Epithelial cell of esophagus (primary cell): ENCODE results near the gene SETD1B.

Experiments
- DNase-seq: peaks from one replicate; pipeline ENCODE4 v3.0.0; 2010; ENCODE audit warnings: low read depth
- H3K4me3 ChIP-seq: 2 replicates; pipeline ENCODE4 v1.5.1; 2011; ENCODE audit warnings: mild to moderate bottlenecking, low read length, control low read depth
- TF ChIP-seq, protein P1 (sequence below): IDR thresholded peaks from 2 replicates; pipeline ENCODE4 v1.5.1; 2011; ENCODE audit warnings: low read depth, mild to moderate bottlenecking, low read length, control low read depth, inconsistent platforms; ENCODE audit not compliant: insufficient read depth; ENCODE audit errors: missing control alignments

The SETD1B gene

DNA sequence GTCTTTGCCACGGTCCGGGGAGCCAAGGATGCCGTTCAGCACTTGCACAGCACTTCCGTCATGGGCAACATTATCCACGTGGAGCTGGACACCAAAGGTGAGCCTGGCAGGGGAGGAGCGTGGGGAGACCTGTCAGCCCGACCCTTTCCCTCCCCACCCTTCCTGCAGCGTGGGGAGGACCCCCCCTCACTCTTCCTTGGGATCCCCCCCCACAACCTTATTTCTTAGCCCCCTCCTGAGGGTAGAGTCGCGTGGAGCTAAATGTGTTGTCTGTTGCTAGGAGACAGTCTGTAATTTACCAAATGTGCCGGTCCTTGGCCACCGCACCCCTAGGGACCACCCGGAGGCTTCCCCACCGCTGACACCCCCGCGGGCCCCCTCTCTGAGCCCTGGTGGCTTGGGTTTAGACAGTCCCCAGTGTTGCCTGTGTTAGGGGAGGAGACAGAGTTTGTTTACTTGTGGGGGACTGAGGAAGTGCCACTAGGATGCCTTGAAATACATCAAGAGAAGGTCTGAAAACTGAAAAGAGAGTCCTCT, 2.3 kb downstream of the SETD1B start:
- no peak for DNase-seq
- TF ChIP-seq, protein P1, sequence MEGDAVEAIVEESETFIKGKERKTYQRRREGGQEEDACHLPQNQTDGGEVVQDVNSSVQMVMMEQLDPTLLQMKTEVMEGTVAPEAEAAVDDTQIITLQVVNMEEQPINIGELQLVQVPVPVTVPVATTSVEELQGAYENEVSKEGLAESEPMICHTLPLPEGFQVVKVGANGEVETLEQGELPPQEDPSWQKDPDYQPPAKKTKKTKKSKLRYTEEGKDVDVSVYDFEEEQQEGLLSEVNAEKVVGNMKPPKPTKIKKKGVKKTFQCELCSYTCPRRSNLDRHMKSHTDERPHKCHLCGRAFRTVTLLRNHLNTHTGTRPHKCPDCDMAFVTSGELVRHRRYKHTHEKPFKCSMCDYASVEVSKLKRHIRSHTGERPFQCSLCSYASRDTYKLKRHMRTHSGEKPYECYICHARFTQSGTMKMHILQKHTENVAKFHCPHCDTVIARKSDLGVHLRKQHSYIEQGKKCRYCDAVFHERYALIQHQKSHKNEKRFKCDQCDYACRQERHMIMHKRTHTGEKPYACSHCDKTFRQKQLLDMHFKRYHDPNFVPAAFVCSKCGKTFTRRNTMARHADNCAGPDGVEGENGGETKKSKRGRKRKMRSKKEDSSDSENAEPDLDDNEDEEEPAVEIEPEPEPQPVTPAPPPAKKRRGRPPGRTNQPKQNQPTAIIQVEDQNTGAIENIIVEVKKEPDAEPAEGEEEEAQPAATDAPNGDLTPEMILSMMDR, result no peak

GRCh38 chr12:121806546-121807423, 3.0 kb downstream of the SETD1B start:
- TF ChIP-seq, protein P1, result no peak
- DNase-seq, result peak; percentile 40
- H3K4me3 ChIP-seq, result peak overlapping the region; percentile 64

More for the DNA sequence above, 2.3 kb downstream of the SETD1B start:
- peak overlapping the region; percentile 64 for H3K4me3 ChIP-seq

DNA sequence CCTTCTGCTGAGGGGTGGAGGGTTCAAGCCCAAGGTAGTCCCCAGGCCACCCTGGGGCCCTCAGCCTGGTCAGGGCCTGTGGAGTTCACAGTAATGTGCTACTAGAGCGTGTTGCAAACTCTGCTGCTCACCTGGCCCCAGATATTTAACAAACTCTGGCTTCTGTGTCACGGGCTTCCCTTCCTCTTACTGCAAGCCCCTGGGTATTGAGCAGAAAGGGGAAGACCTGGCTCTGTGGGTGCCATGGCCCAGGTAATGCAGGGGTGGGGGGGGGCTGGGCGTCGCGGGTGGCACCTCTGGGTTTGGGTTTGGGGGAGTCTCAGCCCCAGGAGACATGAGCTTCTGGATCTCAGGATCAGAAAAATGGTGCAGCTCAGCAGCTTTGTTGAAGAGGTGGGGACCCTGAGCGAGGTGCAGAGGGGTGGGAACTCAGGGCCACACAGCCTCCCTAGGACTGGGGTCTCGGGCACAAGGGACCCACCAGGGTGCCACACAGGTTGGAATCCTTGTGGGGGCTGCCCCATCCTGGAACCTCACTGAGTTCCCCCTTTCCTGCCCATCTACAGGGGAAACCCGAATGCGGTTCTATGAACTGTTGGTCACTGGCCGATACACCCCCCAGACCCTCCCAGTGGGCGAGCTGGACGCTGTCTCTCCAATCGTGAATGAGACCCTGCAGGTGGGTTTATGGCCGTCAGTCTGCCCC, 4.0 kb downstream of the SETD1B start:
- TF ChIP-seq, protein P1, result no peak
- no peak overlapping the region for H3K4me3 ChIP-seq
- DNase-seq, result no peak

DNA sequence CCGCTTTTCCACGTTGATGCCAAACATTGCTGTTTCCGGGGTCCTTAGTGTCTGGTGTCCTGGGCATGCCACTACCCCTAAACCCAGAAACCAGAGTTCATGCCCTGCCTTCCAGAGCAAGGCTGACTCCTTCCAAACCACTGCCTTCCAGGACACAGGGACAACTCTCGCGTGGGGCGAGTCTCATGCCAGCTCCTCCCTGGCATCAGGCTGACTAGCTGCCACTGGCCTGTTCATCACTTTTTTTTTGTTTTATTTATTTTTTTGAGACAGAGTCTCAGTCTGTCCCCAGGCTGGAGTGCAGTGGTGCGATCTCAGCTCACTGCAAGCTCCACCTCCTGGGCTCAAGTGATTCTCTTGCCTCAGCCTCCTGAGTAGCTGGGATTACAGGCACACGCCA, 4.8 kb downstream of the SETD1B start:
- H3K4me3 ChIP-seq, result no peak overlapping the region
- DNase-seq, result no peak
- TF ChIP-seq, protein P1, result no peak

DNA sequence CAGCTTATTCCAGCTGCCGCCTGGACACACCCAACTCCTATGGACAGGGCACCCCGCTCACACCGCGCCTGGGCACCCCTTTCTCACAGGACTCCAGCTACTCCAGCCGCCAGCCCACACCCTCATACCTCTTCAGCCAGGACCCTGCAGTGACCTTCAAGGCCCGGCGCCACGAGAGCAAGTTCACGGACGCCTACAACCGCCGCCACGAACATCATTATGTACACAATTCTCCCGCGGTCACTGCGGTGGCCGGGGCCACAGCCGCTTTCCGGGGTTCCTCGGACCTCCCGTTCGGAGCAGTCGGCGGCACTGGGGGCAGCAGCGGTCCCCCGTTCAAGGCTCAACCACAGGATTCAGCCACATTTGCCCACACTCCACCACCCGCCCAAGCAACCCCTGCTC, 5.9 kb downstream of the SETD1B start:
- H3K4me3 ChIP-seq, result no peak overlapping the region
- TF ChIP-seq, protein P1, result no peak
- no peak for DNase-seq

- TF ChIP-seq, protein P1, result no peak
- no peak overlapping the region for H3K4me3 ChIP-seq
- no peak for DNase-seq
Measured at GRCh38 chr12:121810234-121810817, 6.5 kb downstream of the SETD1B start.
